ENCODE results near the gene ADCY5. TPM values are rescaled to one million over a fixed set of nuclear protein-coding genes. Genes with fewer than 3 reads are reported as not detected.

ADCY5 gene
- total and polyA plus RNA-seq, 7 experiments from 2014 or later: 0.07 TPM; not detected in 6

DNA sequence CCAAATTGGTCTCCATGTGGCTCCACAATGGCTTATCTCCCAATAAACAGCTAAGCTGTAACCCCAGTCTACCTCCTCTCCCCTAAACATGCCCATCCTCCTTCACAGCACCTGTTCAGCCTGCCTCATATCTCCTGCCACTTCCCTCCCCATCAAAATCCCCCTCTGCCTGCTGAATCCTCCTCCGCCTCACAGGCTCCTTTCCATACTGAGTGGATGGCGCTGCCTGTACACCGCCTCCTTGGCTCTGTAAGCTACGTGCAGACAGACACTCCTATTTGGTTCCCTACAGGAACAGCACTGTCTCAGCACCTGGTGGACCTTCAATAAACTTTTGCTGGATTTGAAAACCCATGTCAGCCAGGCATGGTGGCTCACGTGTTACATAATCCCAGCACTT lies 53.7 kb downstream of the ADCY5 start:
- H3K27me3 Mint-ChIP-seq: peaks cover 12 to 35% (median 20%) of the 10 kb centered on the region in 5 donors
- ChIA-PET POLR2A (no interaction called here), CTCF (no interaction called here)
- no peaks in the 10 kb centered on the region for H3K27me3 ChIP-seq (ENCODE audit: control insufficient read depth in 2 of 2, insufficient read depth in 2 of 2, low read length in 2 of 2)
- no peaks in the 10 kb centered on the region for H3K4me1 Mint-ChIP-seq
- no peaks in the 10 kb centered on the region for H3K9me3 ChIP-seq (ENCODE audit: control insufficient read depth in 2 of 3, low read length in 3 of 3)
- no peak overlapping the region for H3K27ac ChIP-seq (ENCODE audit: low read depth, low read length)
- H3K36me3 ChIP-seq (ENCODE audit: control insufficient read depth in 2 of 3, insufficient read depth in 3 of 3, low read length in 3 of 3): no peaks in the 10 kb centered on the region
- ATAC-seq (no peak), DNase-seq (no peak)
- no peak overlapping the region for H3K4me3 ChIP-seq (ENCODE audit: low read length)
- peak overlapping the region in 1 of 9 donors; percentile 68 for H3K27ac Mint-ChIP-seq
- intact Hi-C loops (cut with micrococcal nuclease): no loop called here
- H3K4me3 Mint-ChIP-seq: no peak overlapping the region
- H3K36me3 Mint-ChIP-seq: no peaks in the 10 kb centered on the region
- H3K9me3 Mint-ChIP-seq: peaks cover 0 to 1% (median 0%) of the 10 kb centered on the region in 11 donors
- no peaks in the 10 kb centered on the region for H3K4me1 ChIP-seq (ENCODE audit: control insufficient read depth in 2 of 2, insufficient read depth in 2 of 2, low read length in 2 of 2)

DNA sequence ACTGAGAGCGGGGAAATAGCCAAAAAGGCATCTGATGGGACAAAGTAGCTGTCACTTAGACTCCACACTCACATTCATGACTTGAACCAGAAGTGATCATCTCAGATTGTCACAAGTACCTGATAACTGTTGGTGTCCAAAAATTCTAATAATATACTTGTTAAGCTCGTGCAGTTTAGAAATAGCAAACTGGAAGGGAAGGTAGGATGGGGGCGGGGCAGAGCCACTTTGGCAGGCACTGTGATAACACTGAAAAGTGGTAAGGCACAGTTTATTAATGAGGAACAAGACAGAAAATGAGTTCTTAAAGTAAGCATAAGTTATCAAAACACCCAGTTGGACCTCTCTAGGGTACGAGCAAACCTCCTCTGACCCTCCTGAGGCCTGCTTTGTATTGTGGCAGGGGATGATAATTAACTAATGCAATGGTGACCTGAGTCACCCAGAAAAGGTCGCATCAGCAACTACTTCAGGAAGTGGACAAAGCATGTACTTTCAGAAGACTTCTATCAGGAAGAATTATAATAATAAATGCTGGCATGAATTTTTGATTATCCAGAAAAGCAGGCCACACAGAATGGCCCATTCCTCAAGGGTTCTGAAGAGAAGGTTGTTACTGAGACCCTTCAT lies 54.4 kb downstream of the ADCY5 start:
- intact Hi-C loops (cut with micrococcal nuclease): no loop called here
- ATAC-seq: no peak
- Mint-ChIP-seq H3K27ac (peak overlapping the region in 1 of 9 donors; percentile 3), H3K36me3 (no peaks in the 10 kb centered on the region), H3K4me3 (no peak overlapping the region), H3K9me3 (peaks cover 0 to 1% (median 0%) of the 10 kb centered on the region in 11 donors), H3K4me1 (no peaks in the 10 kb centered on the region), H3K27me3 (peaks cover 12 to 35% (median 20%) of the 10 kb centered on the region in 5 donors)
- Histone ChIP-seq H3K9me3 (ENCODE audit: control insufficient read depth in 2 of 3, low read length in 3 of 3) (no peaks in the 10 kb centered on the region), H3K36me3 (ENCODE audit: control insufficient read depth in 2 of 3, insufficient read depth in 3 of 3, low read length in 3 of 3) (no peaks in the 10 kb centered on the region), H3K4me3 (ENCODE audit: low read length) (no peak overlapping the region), H3K4me1 (ENCODE audit: control insufficient read depth in 2 of 2, insufficient read depth in 2 of 2, low read length in 2 of 2) (no peaks in the 10 kb centered on the region), H3K27ac (ENCODE audit: low read depth, low read length) (no peak overlapping the region), H3K27me3 (ENCODE audit: control insufficient read depth in 2 of 2, insufficient read depth in 2 of 2, low read length in 2 of 2) (no peaks in the 10 kb centered on the region)
- no peak for DNase-seq
- ChIA-PET POLR2A (no interaction called here), CTCF (no interaction called here)

DNA sequence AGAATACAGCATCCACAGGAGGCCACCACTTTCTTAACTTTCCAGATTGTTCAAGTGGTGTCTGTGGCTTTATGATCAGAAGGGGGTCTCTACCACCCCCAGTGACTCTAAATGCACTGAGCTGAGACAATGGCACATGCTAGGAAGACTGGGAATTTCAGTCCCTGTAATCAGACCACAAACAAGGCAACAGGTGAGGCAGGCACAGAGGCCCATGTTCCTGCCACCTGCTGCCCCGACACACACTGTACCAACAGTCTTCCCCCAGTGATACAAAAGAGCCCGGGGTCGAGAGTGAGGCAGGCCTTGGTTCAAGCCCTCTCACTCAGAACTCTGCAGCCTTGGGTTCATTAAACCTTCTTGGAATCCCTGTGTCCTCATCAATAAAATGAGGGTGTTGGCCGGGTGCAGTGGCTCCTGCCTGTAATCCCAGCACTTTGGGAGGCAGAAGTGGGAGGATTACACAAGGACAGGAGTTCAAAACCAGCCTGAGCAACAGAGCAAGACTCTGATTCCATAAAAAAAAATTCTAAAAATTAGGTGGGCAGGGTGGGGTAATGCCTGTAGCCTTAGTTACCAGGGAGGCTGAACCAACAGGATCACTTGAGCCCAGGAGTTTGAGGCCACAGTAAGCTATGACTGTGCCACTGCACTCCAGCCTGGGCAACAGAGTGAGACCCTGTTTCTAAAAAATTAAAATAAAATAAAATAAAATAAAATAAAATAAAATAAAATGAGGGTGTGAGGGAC lies 55.8 kb downstream of the ADCY5 start:
- no peaks in the 10 kb centered on the region for H3K36me3 Mint-ChIP-seq
- Histone ChIP-seq H3K9me3 (ENCODE audit: control insufficient read depth in 2 of 3, low read length in 3 of 3) (no peaks in the 10 kb centered on the region), H3K4me1 (ENCODE audit: control insufficient read depth in 2 of 2, insufficient read depth in 2 of 2, low read length in 2 of 2) (no peaks in the 10 kb centered on the region), H3K27ac (ENCODE audit: low read depth, low read length) (no peak overlapping the region), H3K36me3 (ENCODE audit: control insufficient read depth in 2 of 3, insufficient read depth in 3 of 3, low read length in 3 of 3) (no peaks in the 10 kb centered on the region), H3K27me3 (ENCODE audit: control insufficient read depth in 2 of 2, insufficient read depth in 2 of 2, low read length in 2 of 2) (no peaks in the 10 kb centered on the region), H3K4me3 (ENCODE audit: low read length) (no peak overlapping the region)
- intact Hi-C loops (cut with micrococcal nuclease): no loop called here
- ChIA-PET POLR2A (no interaction called here), CTCF (no interaction called here)
- no peaks in the 10 kb centered on the region for H3K9me3 Mint-ChIP-seq
- peaks cover 8 to 38% (median 21%) of the 10 kb centered on the region in 5 donors for H3K27me3 Mint-ChIP-seq
- ATAC-seq: no peak
- H3K4me1 Mint-ChIP-seq: no peaks in the 10 kb centered on the region
- H3K27ac Mint-ChIP-seq: no peak overlapping the region
- H3K4me3 Mint-ChIP-seq: no peak overlapping the region
- DNase-seq: no peak

DNA sequence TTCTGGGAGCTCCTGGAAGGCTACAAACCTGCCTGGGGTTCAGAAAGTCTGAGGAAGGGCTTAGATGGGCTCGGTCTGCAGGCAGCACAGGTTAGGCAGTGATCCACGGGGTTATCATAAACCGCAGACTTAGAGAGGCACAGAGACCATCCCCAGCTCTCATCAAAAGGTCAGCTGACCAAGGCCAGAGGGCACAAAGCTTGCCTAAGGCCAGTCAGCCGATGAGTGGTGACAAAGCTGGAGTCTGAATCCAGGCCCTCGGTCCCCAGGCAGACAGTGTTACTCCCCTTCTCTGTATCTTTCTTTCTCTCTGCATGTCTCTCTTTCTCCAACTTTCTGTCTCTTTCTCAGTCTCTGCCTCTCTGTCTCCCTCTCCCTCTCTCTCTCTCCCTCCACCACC lies 56.5 kb downstream of the ADCY5 start:
- H3K27ac ChIP-seq (ENCODE audit: low read depth, low read length): no peak overlapping the region
- Mint-ChIP-seq H3K9me3 (no peaks in the 10 kb centered on the region), H3K4me3 (no peak overlapping the region), H3K4me1 (no peaks in the 10 kb centered on the region), H3K27me3 (peaks cover 8 to 39% (median 21%) of the 10 kb centered on the region in 5 donors), H3K27ac (no peak overlapping the region), H3K36me3 (no peaks in the 10 kb centered on the region)
- no peaks in the 10 kb centered on the region for H3K4me1 ChIP-seq (ENCODE audit: control insufficient read depth in 2 of 2, insufficient read depth in 2 of 2, low read length in 2 of 2)
- DNase-seq (no peak), ATAC-seq (no peak)
- no peak overlapping the region for H3K4me3 ChIP-seq (ENCODE audit: low read length)
- ChIA-PET CTCF (no interaction called here), POLR2A (no interaction called here)
- no peaks in the 10 kb centered on the region for H3K9me3 ChIP-seq (ENCODE audit: control insufficient read depth in 2 of 3, low read length in 3 of 3)
- H3K27me3 ChIP-seq (ENCODE audit: control insufficient read depth in 2 of 2, insufficient read depth in 2 of 2, low read length in 2 of 2): no peaks in the 10 kb centered on the region
- H3K36me3 ChIP-seq (ENCODE audit: control insufficient read depth in 2 of 3, insufficient read depth in 3 of 3, low read length in 3 of 3): no peaks in the 10 kb centered on the region
- intact Hi-C loops (cut with micrococcal nuclease): no loop called here

DNA sequence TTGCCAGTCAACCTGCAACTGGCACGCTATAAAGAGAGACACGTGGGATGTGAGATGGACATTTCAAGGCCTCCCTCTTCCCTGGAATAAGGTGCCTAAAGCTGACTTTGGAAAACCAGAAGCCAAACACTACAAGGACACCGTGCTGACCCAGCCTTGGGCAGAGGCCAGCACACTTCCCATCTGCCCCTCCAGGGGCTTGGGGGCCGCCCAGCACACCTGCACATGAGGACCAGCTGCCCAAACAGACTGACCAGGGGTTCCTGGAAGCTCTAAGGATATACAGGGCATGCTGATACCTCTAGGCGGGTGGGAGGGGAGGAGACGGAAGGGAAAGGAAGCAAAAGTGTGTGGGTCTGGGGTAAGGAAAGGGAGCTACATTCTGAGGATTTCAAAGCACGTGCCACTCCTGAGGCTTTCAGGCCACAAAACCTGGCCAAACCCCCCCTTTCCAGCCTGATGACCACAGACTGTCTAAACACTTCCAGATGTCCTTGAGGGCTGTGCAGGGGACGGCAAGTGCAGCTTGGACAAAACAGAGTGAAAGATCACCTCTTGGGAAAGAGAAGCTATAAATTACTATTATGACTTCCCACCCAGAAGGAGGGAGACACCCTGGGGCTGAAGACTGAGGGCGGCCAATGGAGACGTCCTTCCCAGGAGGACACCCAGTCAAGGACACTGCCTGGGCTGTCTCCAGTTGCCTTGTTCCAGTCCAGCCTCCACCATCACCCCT lies 57.9 kb downstream of the ADCY5 start:
- Mint-ChIP-seq H3K36me3 (no peaks in the 10 kb centered on the region), H3K9me3 (no peaks in the 10 kb centered on the region), H3K27me3 (peaks cover 10 to 34% (median 26%) of the 10 kb centered on the region in 5 donors), H3K27ac (no peak overlapping the region), H3K4me3 (no peak overlapping the region), H3K4me1 (no peaks in the 10 kb centered on the region)
- ATAC-seq (no peak), DNase-seq (no peak)
- Histone ChIP-seq H3K9me3 (ENCODE audit: control insufficient read depth in 2 of 3, low read length in 3 of 3) (no peaks in the 10 kb centered on the region), H3K36me3 (ENCODE audit: control insufficient read depth in 2 of 3, insufficient read depth in 3 of 3, low read length in 3 of 3) (no peaks in the 10 kb centered on the region), H3K4me3 (ENCODE audit: low read length) (no peak overlapping the region), H3K27me3 (ENCODE audit: control insufficient read depth in 2 of 2, insufficient read depth in 2 of 2, low read length in 2 of 2) (no peaks in the 10 kb centered on the region), H3K27ac (ENCODE audit: low read depth, low read length) (no peak overlapping the region), H3K4me1 (ENCODE audit: control insufficient read depth in 2 of 2, insufficient read depth in 2 of 2, low read length in 2 of 2) (no peaks in the 10 kb centered on the region)
- POLR2A ChIA-PET: no interaction called here
- CTCF ChIA-PET: interaction anchor here (0.7 kb wide), 1 partner anchor 16 kb away, joined by 3 read pairs; no protein-coding TSS in a partner anchor
- intact Hi-C loops (cut with micrococcal nuclease): no loop called here

DNA sequence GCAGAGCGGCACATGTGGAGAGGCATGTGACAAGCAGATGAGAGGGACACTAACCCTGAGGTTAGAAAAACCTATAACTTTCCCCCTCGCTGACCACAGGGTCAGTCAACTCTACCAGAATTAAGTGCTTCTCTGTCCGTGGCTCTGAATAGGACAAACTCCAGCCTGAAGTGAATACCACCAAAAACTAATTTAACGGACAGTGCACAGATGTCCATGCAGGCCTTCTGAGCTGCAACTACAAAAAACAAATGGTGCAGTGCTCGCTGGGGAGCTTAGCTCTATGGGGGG lies 59.3 kb downstream of the ADCY5 start:
- intact Hi-C loops (cut with micrococcal nuclease): no loop called here
- H3K9me3 ChIP-seq (ENCODE audit: control insufficient read depth in 2 of 3, low read length in 3 of 3): no peaks in the 10 kb centered on the region
- no peaks in the 10 kb centered on the region for H3K4me1 ChIP-seq (ENCODE audit: control insufficient read depth in 2 of 2, insufficient read depth in 2 of 2, low read length in 2 of 2)
- DNase-seq: no peak
- Mint-ChIP-seq H3K27ac (no peak overlapping the region), H3K36me3 (no peaks in the 10 kb centered on the region), H3K4me1 (no peaks in the 10 kb centered on the region), H3K27me3 (peaks cover 7 to 29% (median 16%) of the 10 kb centered on the region in 5 donors), H3K4me3 (no peak overlapping the region), H3K9me3 (no peaks in the 10 kb centered on the region)
- no peak overlapping the region for H3K4me3 ChIP-seq (ENCODE audit: low read length)
- ChIA-PET CTCF (no interaction called here), POLR2A (no interaction called here)
- H3K27ac ChIP-seq (ENCODE audit: low read depth, low read length): no peak overlapping the region
- ATAC-seq: no peak
- H3K27me3 ChIP-seq (ENCODE audit: control insufficient read depth in 2 of 2, insufficient read depth in 2 of 2, low read length in 2 of 2): no peaks in the 10 kb centered on the region
- H3K36me3 ChIP-seq (ENCODE audit: control insufficient read depth in 2 of 3, insufficient read depth in 3 of 3, low read length in 3 of 3): no peaks in the 10 kb centered on the region

Data from naive thymus-derived CD4-positive, alpha-beta T cell (primary cell).